ENCODE results near the gene CCL18. TPM values are rescaled to one million over a fixed set of nuclear protein-coding genes. Genes with fewer than 3 reads are reported as not detected.

Gene CCL18
- polyA plus RNA-seq, 1 donor from 2014 or later = not detected

Small RNAs within 50 kb of the gene (small RNA-seq; reads per million reads assigned to genes)
- gene RN7SL301P = 0 to 0.03 (median 0) reads per million in 3 experiments

Other genes with a start within 250 kb of the CCL18 start
- not detected in 2 replicates for gene HEATR9, start 195.4 kb upstream of the CCL18 start, polyA plus RNA-seq
- gene CCL5, start 183.9 kb upstream of the CCL18 start, polyA plus RNA-seq = not detected in 2 replicates
- gene RDM1, start 133.5 kb upstream of the CCL18 start, polyA plus RNA-seq = not detected in 2 replicates
- not detected in 2 replicates for gene LYZL6, start 120.6 kb upstream of the CCL18 start, polyA plus RNA-seq
- not detected in 2 replicates for gene CCL16, start 82.8 kb upstream of the CCL18 start, polyA plus RNA-seq
- not detected in 2 replicates for gene CCL14, start 77.5 kb upstream of the CCL18 start, polyA plus RNA-seq
- not detected in 2 replicates for gene CCL15, start 62.7 kb upstream of the CCL18 start, polyA plus RNA-seq
- not detected in 2 replicates for gene CCL23, start 46.3 kb upstream of the CCL18 start, polyA plus RNA-seq
- gene CCL3, start 25.9 kb downstream of the CCL18 start, polyA plus RNA-seq = not detected in 2 replicates
- not detected in 2 replicates for gene CCL4, start 39.6 kb downstream of the CCL18 start, polyA plus RNA-seq
- 6.9 and 9.8 TPM in 2 replicates for gene TBC1D3B, start 112.4 kb downstream of the CCL18 start, polyA plus RNA-seq
- gene CCL3L1, start 132.5 kb downstream of the CCL18 start, polyA plus RNA-seq = not detected in 2 replicates
- not detected in 2 replicates for gene CCL4L2, start 146.8 kb downstream of the CCL18 start, polyA plus RNA-seq
- gene TBC1D3I, start 200.3 kb downstream of the CCL18 start, polyA plus RNA-seq = 0.32 and 4.2 TPM in 2 replicates